ENCODE results near the gene IFNL1. TPM values are rescaled to one million over a fixed set of nuclear protein-coding genes. Genes with fewer than 3 reads are reported as not detected.

IFNL1 gene
- total RNA-seq, 1 experiment from 2014 or later = 0.57 TPM

DNA sequence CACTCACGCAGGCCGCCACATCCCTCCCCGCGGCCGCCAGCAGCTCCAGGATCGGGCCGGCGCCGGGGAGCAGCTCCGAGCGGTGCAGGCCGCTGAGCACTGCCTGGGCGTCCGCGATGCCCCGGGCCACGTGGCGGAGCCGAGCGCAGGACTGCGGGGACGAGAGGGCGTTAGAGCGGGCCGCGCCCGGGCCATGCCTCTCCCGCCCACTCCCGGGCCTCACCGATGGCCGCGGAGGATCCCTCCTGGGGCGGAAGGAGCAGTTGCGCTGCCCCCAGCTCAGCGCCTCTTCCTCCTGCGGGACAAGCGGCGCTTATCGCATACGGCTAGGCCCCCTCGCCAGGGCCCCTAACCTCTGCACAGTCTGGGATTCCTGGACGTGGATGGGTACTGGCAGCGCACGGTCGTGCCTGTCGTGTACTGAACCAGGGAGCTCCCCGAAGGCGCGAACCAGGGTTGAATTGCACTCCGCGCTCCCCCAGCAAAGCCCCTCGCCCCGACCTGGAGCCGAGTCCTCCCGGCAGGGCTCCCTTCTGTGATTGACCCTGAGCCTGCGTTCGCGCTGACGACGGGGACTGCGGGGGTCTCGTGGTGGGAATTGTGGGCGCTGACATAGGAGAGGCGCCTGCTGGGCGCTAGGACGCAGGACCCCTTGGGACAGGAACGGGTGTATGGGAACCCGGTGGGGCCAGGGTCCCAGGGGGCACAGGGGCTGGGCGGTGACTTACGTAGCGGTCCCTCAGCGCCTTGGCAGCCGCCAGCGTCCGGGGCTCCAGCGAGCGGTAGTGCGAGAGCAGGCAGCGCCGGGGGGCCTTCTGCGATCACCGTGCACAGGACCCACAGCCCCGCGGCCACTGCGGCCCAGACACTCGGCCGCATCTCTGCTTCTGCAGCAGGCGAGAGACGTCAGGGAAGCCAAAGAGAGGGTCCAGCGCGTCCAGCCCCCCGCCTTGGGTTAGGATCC is 48.2 kb upstream of the IFNL1 start:
- no peak for DNase-seq (ENCODE audit: low read depth, low spot score)
- CTCF ChIA-PET = interaction anchor here (0.6 kb wide), 1 partner anchor 74 kb away, joined by 3 read pairs; no protein-coding TSS in a partner anchor
- no peaks in the 10 kb centered on the region for H3K9me3 ChIP-seq (ENCODE audit: control insufficient read depth, insufficient read depth, low read depth, low read length)
- H3K27me3 ChIP-seq (ENCODE audit: control insufficient read depth, insufficient read depth, low read length) = peaks cover 6% of the 10 kb centered on the region; the same call in 1 of the 2 replicates
- in situ Hi-C loops (cut with HindIII; ENCODE audit: low pct_unique_long_range_greater_than_20kb, low sequenced_read_pairs) = no loop called here
- H3K4me1 ChIP-seq (ENCODE audit: control insufficient read depth, insufficient read depth, low read length) = no peaks in the 10 kb centered on the region
- intact Hi-C loops (cut with micrococcal nuclease; ENCODE audit: unreplicated experiment) = no loop called here
- no peak overlapping the region for H3K4me3 ChIP-seq (ENCODE audit: low read depth in 2 of 2, low read length in 2 of 2)
- no peak for ATAC-seq
- H3K27ac ChIP-seq (ENCODE audit: low read length) = no peak overlapping the region
- POLR2A ChIA-PET = no interaction called here
- no peaks in the 10 kb centered on the region for H3K36me3 ChIP-seq (ENCODE audit: control insufficient read depth, insufficient read depth, low read length)
- TF ChIP-seq POLR2AphosphoS5 (IDR thresholded peaks at IDR 0.05; ENCODE audit: low read depth, low read length) (no peak), TCF7L2 (IDR thresholded peaks at IDR 0.05; ENCODE audit: low read depth, low read length) (no peak), CTCF (IDR thresholded peaks at IDR 0.05) (no peak), SIN3A (IDR thresholded peaks at IDR 0.05; ENCODE audit: borderline replicate concordance, insufficient read depth, low read depth, low read length) (no peak)
- TF ChIP-seq, protein P1, sequence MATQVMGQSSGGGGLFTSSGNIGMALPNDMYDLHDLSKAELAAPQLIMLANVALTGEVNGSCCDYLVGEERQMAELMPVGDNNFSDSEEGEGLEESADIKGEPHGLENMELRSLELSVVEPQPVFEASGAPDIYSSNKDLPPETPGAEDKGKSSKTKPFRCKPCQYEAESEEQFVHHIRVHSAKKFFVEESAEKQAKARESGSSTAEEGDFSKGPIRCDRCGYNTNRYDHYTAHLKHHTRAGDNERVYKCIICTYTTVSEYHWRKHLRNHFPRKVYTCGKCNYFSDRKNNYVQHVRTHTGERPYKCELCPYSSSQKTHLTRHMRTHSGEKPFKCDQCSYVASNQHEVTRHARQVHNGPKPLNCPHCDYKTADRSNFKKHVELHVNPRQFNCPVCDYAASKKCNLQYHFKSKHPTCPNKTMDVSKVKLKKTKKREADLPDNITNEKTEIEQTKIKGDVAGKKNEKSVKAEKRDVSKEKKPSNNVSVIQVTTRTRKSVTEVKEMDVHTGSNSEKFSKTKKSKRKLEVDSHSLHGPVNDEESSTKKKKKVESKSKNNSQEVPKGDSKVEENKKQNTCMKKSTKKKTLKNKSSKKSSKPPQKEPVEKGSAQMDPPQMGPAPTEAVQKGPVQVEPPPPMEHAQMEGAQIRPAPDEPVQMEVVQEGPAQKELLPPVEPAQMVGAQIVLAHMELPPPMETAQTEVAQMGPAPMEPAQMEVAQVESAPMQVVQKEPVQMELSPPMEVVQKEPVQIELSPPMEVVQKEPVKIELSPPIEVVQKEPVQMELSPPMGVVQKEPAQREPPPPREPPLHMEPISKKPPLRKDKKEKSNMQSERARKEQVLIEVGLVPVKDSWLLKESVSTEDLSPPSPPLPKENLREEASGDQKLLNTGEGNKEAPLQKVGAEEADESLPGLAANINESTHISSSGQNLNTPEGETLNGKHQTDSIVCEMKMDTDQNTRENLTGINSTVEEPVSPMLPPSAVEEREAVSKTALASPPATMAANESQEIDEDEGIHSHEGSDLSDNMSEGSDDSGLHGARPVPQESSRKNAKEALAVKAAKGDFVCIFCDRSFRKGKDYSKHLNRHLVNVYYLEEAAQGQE (IDR thresholded peaks at IDR 0.05; ENCODE audit: insufficient read depth in 1 of 2, low read depth in 2 of 2, low read length in 1 of 2) = no peak
- BruUV-seq (replicated peaks) = no TSS peak

DNA sequence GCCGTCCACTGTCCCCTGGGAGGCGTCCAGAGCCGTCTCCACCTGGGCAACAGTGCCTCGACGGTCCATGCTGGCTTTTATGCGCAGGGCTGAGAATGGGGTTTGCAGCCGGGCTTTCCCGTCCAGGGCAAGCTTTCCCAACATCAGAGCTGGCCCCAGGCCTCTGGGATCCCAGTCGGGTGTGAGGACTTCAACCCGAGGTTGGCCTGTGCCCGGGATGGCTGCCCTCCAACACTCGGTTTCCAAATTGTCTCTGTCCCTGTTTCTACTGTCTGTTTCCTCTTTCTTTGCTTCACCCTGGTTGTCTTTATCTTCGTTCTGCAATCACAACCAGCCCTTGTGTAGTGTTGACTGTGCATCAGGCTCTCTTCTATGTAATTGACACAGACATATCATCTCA is 47.4 kb upstream of the IFNL1 start, which contains the start of gene IFNL4:
Gene IFNL4 (minus strand): TSS at position 51 of the 400 bp plus-strand sequence.
- POLR2A ChIA-PET = interaction anchor here (0.6 to 0.7 kb wide), 2 partner anchors 176 to 611 kb away, joined by 3 read pairs; no protein-coding TSS in a partner anchor
- CTCF ChIA-PET = no interaction called here
- ATAC-seq (no peak), DNase-seq (ENCODE audit: low read depth, low spot score) (no peak)
- Histone ChIP-seq H3K4me3 (ENCODE audit: low read depth in 2 of 2, low read length in 2 of 2) (no peak within 1 kb of the TSS), H3K27ac (ENCODE audit: low read length) (no peak within 1 kb of the TSS), H3K27me3 (ENCODE audit: control insufficient read depth, insufficient read depth, low read length) (peaks cover 3% of the 10 kb centered on the region; the same call in 1 of the 2 replicates), H3K4me1 (ENCODE audit: control insufficient read depth, insufficient read depth, low read length) (no peaks in the 10 kb centered on the region), H3K36me3 (ENCODE audit: control insufficient read depth, insufficient read depth, low read length) (no peaks in the 10 kb centered on the region), H3K9me3 (ENCODE audit: control insufficient read depth, insufficient read depth, low read depth, low read length) (no peaks in the 10 kb centered on the region)
- TF ChIP-seq, protein P1 (IDR thresholded peaks at IDR 0.05; ENCODE audit: insufficient read depth in 1 of 2, low read depth in 2 of 2, low read length in 1 of 2) = no peak
- TF ChIP-seq POLR2AphosphoS5 (IDR thresholded peaks at IDR 0.05; ENCODE audit: low read depth, low read length) (no peak), CTCF (IDR thresholded peaks at IDR 0.05) (no peak), SIN3A (IDR thresholded peaks at IDR 0.05; ENCODE audit: borderline replicate concordance, insufficient read depth, low read depth, low read length) (no peak), TCF7L2 (IDR thresholded peaks at IDR 0.05; ENCODE audit: low read depth, low read length) (no peak)
- intact Hi-C loops (cut with micrococcal nuclease; ENCODE audit: unreplicated experiment) = no loop called here
- in situ Hi-C loops (cut with HindIII; ENCODE audit: low pct_unique_long_range_greater_than_20kb, low sequenced_read_pairs) = no loop called here
- BruUV-seq (replicated peaks) = no TSS peak

Data from Panc1 (cell line).